Measurements from ENCODE around the gene PLXNC1. TPM values are rescaled to one million over a fixed set of nuclear protein-coding genes. Genes with fewer than 3 reads are reported as not detected.

Gene PLXNC1
- total RNA-seq, 4 donors from 2014 or later = 4.8 to 6.8 (median 6.2) TPM

DNA sequence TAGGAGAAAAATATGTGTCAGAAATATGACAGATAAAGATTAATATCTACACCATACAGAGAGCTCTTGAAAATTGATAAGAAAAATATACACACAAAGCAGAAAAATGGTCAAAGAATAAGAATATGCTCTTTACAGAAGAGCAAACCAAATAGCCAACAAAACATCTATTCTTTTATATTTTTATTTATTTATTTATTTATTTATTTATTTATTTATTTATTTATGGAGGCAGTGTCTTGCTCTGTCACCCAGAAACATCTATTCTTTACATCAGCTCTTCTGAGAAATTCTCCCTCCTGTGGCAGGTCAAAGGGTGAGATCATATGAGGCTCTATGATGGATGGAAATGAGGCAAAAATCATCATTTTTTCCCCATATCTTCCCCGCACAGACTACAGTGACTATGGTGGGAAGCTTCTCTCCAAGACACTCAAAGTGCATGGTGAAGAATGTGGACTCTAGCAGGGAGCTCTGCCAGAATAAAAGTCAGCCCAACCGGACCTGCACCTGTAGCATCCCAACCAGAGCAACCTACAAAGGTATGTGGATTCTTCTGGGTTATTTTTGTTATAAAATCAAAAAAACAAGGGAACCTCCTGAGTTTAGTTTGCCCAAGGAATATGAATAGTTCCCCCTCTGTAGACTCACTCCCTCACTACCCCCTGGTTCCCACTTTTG lies 71.4 kb downstream of the PLXNC1 start:
- no peak for ATAC-seq
- Histone ChIP-seq H3K4me1 (no peaks in the 10 kb centered on the region), H3K4me3 (no peak overlapping the region), H3K36me3 (no peaks in the 10 kb centered on the region), H3K27me3 (no peaks in the 10 kb centered on the region), H3K9me3 (no peaks in the 10 kb centered on the region), H3K27ac (no peak overlapping the region)
- no peak for TF ChIP-seq EP300 (IDR thresholded peaks at IDR 0.05)
- TF ChIP-seq, protein P1, sequence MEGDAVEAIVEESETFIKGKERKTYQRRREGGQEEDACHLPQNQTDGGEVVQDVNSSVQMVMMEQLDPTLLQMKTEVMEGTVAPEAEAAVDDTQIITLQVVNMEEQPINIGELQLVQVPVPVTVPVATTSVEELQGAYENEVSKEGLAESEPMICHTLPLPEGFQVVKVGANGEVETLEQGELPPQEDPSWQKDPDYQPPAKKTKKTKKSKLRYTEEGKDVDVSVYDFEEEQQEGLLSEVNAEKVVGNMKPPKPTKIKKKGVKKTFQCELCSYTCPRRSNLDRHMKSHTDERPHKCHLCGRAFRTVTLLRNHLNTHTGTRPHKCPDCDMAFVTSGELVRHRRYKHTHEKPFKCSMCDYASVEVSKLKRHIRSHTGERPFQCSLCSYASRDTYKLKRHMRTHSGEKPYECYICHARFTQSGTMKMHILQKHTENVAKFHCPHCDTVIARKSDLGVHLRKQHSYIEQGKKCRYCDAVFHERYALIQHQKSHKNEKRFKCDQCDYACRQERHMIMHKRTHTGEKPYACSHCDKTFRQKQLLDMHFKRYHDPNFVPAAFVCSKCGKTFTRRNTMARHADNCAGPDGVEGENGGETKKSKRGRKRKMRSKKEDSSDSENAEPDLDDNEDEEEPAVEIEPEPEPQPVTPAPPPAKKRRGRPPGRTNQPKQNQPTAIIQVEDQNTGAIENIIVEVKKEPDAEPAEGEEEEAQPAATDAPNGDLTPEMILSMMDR (IDR thresholded peaks at IDR 0.05) = no peak
- 75 to 92% methylated on average over 2 of the region's 2 CpGs for WGBS, 2 donors (ENCODE audit: low coverage in 1 of 2)

DNA sequence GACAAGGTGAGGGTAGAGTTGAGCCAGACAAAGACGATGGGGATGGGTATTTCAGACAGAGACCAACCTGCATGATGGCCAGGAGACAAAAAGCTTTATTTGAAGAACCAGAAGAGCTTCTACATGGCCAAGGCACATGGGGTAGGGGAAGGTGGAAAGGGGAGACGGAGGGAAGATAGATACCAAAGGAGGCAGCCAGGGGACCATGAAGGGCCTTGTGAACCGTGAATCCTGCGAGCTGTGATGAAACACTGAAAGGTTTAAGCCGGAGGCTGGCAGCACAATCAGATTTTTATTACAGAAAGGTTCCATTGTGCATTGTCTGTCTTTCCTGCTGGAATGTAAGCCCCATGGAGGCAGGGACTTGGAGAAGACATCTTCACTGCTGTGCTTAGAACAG lies 72.4 kb downstream of the PLXNC1 start:
- Histone ChIP-seq H3K4me3 (no peak overlapping the region), H3K36me3 (no peaks in the 10 kb centered on the region), H3K27me3 (no peaks in the 10 kb centered on the region), H3K27ac (no peak overlapping the region), H3K4me1 (no peaks in the 10 kb centered on the region), H3K9me3 (no peaks in the 10 kb centered on the region)
- TF ChIP-seq POLR2A (IDR thresholded peaks at IDR 0.05) (no peak), EP300 (IDR thresholded peaks at IDR 0.05) (no peak), POLR2AphosphoS5 (IDR thresholded peaks at IDR 0.05) (no peak)
- TF ChIP-seq, protein P1 (IDR thresholded peaks at IDR 0.05) = no peak
- no peak for ATAC-seq
- 100% methylated on average over 4 of the region's 5 CpGs for WGBS, 2 donors (ENCODE audit: low coverage in 1 of 2)

DNA sequence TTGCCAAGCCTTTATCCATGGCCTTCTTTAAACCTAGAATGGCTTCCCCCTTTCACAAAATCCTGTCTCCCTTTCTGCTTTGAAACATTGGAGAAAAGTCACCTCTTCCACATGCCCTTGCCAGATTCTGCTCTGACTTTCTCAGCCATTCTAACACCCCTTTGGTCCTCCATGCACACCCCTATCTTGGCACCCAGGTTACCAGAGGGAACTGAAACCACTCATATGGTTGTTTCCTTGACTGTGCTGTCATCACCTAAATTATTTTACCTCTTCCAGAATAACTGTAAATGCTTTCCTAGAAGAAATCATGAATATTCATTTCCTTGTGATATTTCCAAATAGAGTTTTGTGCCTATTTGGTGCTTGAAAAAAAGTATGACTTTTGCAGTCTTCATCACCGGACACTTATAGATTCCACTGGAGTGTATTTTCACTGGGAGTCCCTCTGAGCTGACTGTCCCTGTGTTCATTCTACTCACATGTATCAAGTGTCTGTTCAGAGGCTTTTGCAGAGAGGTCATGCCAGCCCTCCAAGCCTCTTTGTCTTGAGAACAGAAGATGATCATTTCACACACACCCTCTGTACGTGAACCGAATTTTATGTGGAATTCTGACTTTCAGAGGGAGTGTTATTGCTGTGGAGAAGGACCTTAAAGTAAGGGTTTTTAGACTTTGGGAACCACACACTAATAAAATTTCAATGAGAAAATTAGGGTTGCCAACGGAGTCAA lies 74.1 kb downstream of the PLXNC1 start:
- no peak overlapping the region for H3K4me3 ChIP-seq
- H3K4me1 ChIP-seq = no peaks in the 10 kb centered on the region
- H3K27me3 ChIP-seq = no peaks in the 10 kb centered on the region
- H3K27ac ChIP-seq = no peak overlapping the region
- TF ChIP-seq POLR2AphosphoS5 (IDR thresholded peaks at IDR 0.05) (no peak), EP300 (IDR thresholded peaks at IDR 0.05) (no peak), POLR2A (IDR thresholded peaks at IDR 0.05) (no peak)
- TF ChIP-seq, protein P1 (IDR thresholded peaks at IDR 0.05) = no peak
- H3K9me3 ChIP-seq = no peaks in the 10 kb centered on the region
- H3K36me3 ChIP-seq = no peaks in the 10 kb centered on the region
- no peak for ATAC-seq
- 88 to 100% methylated on average over 3 of the region's 4 CpGs for WGBS, 2 donors (ENCODE audit: low coverage in 1 of 2)

DNA sequence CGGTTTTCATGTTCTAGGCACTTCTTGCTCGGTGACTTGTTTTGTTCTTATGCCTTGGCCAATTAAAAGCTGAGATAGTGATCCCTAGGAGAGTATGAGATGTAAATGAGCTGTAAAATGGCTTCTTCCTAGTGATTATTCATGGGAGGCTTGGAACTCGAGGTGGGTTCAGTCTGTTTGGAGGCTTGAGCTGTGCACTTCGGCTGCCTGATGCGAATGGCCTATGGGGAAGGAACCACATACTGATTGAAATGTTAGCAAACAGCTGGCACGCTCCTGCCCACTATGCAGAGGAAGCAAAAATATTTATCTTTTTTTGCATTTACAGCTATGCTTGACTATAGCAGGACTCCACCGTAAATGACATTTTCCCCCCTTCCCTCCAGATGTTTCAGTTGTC lies 75.5 kb downstream of the PLXNC1 start:
- Histone ChIP-seq H3K4me3 (no peak overlapping the region), H3K36me3 (no peaks in the 10 kb centered on the region), H3K9me3 (no peaks in the 10 kb centered on the region), H3K4me1 (no peaks in the 10 kb centered on the region), H3K27me3 (no peaks in the 10 kb centered on the region), H3K27ac (no peak overlapping the region)
- no peak for ATAC-seq
- 89 to 90% methylated on average over 7 of the region's 7 CpGs for WGBS, 2 donors (ENCODE audit: low coverage in 1 of 2)
- TF ChIP-seq POLR2A (IDR thresholded peaks at IDR 0.05) = no peak
- TF ChIP-seq EP300 (IDR thresholded peaks at IDR 0.05) = no peak
- TF ChIP-seq, protein P1 (IDR thresholded peaks at IDR 0.05) = no peak

DNA sequence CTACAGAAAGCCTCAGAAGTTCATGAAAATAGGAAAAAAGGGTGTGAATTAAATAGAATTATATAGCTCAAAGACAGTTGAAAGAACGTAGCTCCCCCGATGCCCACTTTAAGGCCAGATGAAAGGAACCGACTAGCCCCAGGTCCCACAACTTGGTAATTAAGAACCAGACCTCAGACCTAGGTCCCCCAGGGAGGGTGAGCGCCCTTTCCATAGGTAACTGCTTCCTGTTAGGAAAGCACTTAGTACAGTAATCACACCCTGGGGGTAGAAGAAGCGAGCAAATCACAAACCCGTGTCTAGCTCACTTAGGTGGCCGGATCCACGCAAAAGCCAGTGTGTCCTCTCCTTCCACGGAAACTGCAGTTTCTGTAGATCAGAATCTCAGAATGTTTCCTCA lies 77.1 kb downstream of the PLXNC1 start:
- ATAC-seq = no peak
- WGBS, 2 donors (ENCODE audit: low coverage in 1 of 2) = 92 to 98% methylated on average over 4 to 9 of the region's 9 CpGs
- Histone ChIP-seq H3K27ac (no peak overlapping the region), H3K4me1 (no peaks in the 10 kb centered on the region), H3K4me3 (no peak overlapping the region), H3K27me3 (no peaks in the 10 kb centered on the region), H3K9me3 (no peaks in the 10 kb centered on the region), H3K36me3 (no peaks in the 10 kb centered on the region)
- TF ChIP-seq POLR2AphosphoS5 (IDR thresholded peaks at IDR 0.05) (no peak), POLR2A (IDR thresholded peaks at IDR 0.05) (no peak), EP300 (IDR thresholded peaks at IDR 0.05) (no peak)
- TF ChIP-seq, protein P1 (IDR thresholded peaks at IDR 0.05) = no peak
